ENCODE data around the gene MZF1.

DNA sequence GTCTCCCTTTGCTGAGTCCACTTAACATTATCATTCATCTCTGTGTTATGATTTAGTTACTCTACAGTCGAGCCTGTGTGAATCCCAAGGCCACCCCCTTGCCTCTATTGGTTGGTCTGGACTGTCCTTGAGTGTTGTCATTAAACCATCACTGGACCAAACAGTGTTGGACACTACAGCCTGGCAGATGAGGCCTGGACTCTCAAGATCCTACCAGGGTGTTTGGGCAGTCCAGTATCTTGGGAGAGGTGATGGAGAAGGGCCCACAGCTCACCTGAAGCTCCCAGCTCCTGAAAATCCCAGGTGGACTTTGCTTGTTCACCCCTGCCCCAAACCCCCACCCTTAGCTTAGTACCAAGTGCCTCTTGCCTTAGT, 22.0 kb downstream of the MZF1 start:
- TF ChIP-seq CTCF (conservative IDR thresholded peaks at IDR 0.05 in 1 of 2, IDR thresholded peaks at IDR 0.05 in 1 of 2; ENCODE audit: low read depth in 1 of 2, low read length in 2 of 2) (no peak), EZH2 (IDR thresholded peaks at IDR 0.05; ENCODE audit: low read length, missing control alignments) (no peak)

All from fibroblast of lung (primary cell).